Parietal lobe (tissue), 1 donor: ENCODE measurements around the gene NIPAL3. TPM values are rescaled to one million over a fixed set of nuclear protein-coding genes. Genes with fewer than 3 reads are reported as not detected.

Experiments
- total RNA-seq: library from RNA; depleted of rRNA; stranded (reverse); fragments of >200 nt; gene quantifications from one replicate; pipeline ENCODE4 v1.2.3, GENCODE V29; 2014

Gene NIPAL3
- 12.2 TPM for total RNA-seq

GRCh38 chr1:24415334-24415909, at the start of gene NIPAL3:
NIPAL3 (plus strand) TSS chr1:24415802; CDS start chr1:24419548, 3,746 bp downstream.

GRCh38 chr1:24413350-24414163, 2.0 kb upstream of the NIPAL3 start, which contains the start of gene STPG1:
STPG1 (minus strand) TSS chr1:24413782; CDS start chr1:24401388, 12,394 bp downstream.

DNA sequence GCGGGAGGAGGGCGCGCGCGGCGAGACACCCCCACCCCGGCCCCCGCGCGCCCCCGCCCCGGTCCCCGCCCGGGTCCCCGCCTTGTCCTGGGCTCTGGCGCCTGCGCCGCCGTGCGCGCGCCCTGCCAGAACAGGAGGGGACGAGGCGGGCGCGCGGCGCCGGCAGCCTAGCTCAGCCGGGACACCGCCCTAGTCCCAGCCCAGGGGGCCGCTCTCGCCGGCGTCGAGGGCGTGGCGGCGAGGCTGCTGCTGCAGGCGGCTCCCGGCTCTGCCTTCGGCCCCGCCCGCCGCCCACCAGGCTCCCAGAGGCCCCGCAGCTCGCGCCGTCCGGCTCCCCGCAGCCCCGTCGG, 87.1 kb downstream of the NIPAL3 start, which contains the start of gene RCAN3:
RCAN3 (plus strand) TSS at position 128 of the 350 bp plus-strand sequence. CDS start 11,537 bp downstream, outside the sequence.

Other genes with a start within 250 kb of the NIPAL3 start
- under 0.01 TPM for gene IFNLR1, start 228.5 kb upstream of the NIPAL3 start, total RNA-seq
- not detected for gene GRHL3, start 96.4 kb upstream of the NIPAL3 start, total RNA-seq
- 5.3 TPM for gene STPG1, start 2.0 kb upstream of the NIPAL3 start, total RNA-seq
- 12.8 TPM for gene RCAN3, start 87.0 kb downstream of the NIPAL3 start, total RNA-seq
- not detected for gene NCMAP, start 140.3 kb downstream of the NIPAL3 start, total RNA-seq
- gene SRRM1, start 227.5 kb downstream of the NIPAL3 start, total RNA-seq: 108 TPM